ENCODE data around the gene CRYGN.

The CRYGN gene

DNA sequence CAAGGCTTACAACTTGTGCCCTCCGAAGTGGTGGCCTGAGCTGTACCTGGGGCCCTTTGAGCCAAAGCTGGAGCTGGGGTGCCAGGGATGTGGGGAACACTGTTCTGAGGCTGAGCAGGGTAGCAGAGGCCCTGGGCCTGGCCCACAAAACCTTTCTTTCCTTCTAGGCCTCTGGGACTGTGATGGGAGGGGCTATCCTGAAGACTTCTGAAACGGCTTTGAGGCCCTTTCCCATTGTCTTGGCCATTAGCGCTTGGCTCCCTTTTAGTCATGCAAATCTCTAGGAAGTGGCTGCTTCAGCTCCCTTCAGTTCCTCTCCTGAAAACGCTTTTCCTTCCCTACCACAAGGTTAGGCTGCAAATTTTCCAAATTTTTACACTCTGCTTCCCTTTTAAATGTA lies 16.8 kb upstream of the CRYGN start:
- no peak overlapping the region for H3K9ac ChIP-seq (ENCODE audit: low read length)
- H3K9me3 ChIP-seq (ENCODE audit: control insufficient read depth, low read depth, low read length), result no peaks in the 10 kb centered on the region
- peak overlapping the region; percentile 16 for H3K27ac ChIP-seq (ENCODE audit: low read length)
- peak overlapping the region; percentile 39 for H3K4me3 ChIP-seq (ENCODE audit: low read length)
- H3K27me3 ChIP-seq (ENCODE audit: control insufficient read depth, insufficient read depth, low read length), result no peaks in the 10 kb centered on the region
- H3K36me3 ChIP-seq (ENCODE audit: control insufficient read depth, low read depth, low read length), result no peaks in the 10 kb centered on the region
- H3K4me1 ChIP-seq (ENCODE audit: control insufficient read depth, low read depth, low read length), result peaks cover 48% of the 10 kb centered on the region

DNA sequence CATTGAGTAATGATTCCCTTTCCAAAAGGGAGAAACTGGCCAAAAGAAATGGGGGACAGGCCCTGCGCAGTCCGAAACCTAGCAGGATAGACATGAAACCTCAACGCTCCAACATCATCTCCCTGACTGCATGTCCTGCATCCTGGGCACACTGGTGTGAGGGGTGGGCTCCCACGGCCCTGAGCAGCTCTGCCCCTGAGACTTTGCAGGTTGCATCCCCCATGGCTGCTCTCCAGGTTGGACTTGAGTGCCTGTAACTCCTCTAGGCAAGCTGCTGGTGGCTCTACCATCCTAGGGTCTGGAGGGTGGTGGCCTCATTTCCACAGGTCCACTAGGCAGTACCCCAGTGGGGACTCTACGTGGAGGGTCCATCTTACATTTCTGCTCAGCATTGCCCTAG lies 16.3 kb upstream of the CRYGN start:
- Histone ChIP-seq H3K27me3 (ENCODE audit: control insufficient read depth, insufficient read depth, low read length) (no peaks in the 10 kb centered on the region), H3K4me1 (ENCODE audit: control insufficient read depth, low read depth, low read length) (peaks cover 48% of the 10 kb centered on the region), H3K36me3 (ENCODE audit: control insufficient read depth, low read depth, low read length) (no peaks in the 10 kb centered on the region), H3K9me3 (ENCODE audit: control insufficient read depth, low read depth, low read length) (no peaks in the 10 kb centered on the region), H3K9ac (ENCODE audit: low read length) (no peak overlapping the region), H3K27ac (ENCODE audit: low read length) (no peak overlapping the region), H3K4me3 (ENCODE audit: low read length) (peak overlapping the region; percentile 39)

- H3K27me3 ChIP-seq (ENCODE audit: control insufficient read depth, insufficient read depth, low read length), result no peaks in the 10 kb centered on the region
Measured at GRCh38 chr7:151455690-151456089, 15.7 kb upstream of the CRYGN start.

GRCh38 chr7:151454932-151455530 lies 15.1 kb upstream of the CRYGN start:
- Histone ChIP-seq H3K4me1 (ENCODE audit: control insufficient read depth, low read depth, low read length) (peaks cover 40% of the 10 kb centered on the region), H3K9me3 (ENCODE audit: control insufficient read depth, low read depth, low read length) (no peaks in the 10 kb centered on the region), H3K9ac (ENCODE audit: low read length) (no peak overlapping the region), H3K27ac (ENCODE audit: low read length) (no peak overlapping the region), H3K27me3 (ENCODE audit: control insufficient read depth, insufficient read depth, low read length) (no peaks in the 10 kb centered on the region), H3K36me3 (ENCODE audit: control insufficient read depth, low read depth, low read length) (no peaks in the 10 kb centered on the region), H3K4me3 (ENCODE audit: low read length) (no peak overlapping the region)

More at GRCh38 chr7:151455690-151456089, 15.7 kb upstream of the CRYGN start:
- Histone ChIP-seq H3K9me3 (ENCODE audit: control insufficient read depth, low read depth, low read length) (no peaks in the 10 kb centered on the region), H3K36me3 (ENCODE audit: control insufficient read depth, low read depth, low read length) (no peaks in the 10 kb centered on the region), H3K4me1 (ENCODE audit: control insufficient read depth, low read depth, low read length) (peaks cover 46% of the 10 kb centered on the region), H3K9ac (ENCODE audit: low read length) (no peak overlapping the region), H3K27ac (ENCODE audit: low read length) (no peak overlapping the region), H3K4me3 (ENCODE audit: low read length) (no peak overlapping the region)

GRCh38 chr7:151454305-151454704 lies 14.4 kb upstream of the CRYGN start:
- Histone ChIP-seq H3K27ac (ENCODE audit: low read length) (no peak overlapping the region), H3K9me3 (ENCODE audit: control insufficient read depth, low read depth, low read length) (no peaks in the 10 kb centered on the region), H3K9ac (ENCODE audit: low read length) (no peak overlapping the region), H3K36me3 (ENCODE audit: control insufficient read depth, low read depth, low read length) (no peaks in the 10 kb centered on the region), H3K4me1 (ENCODE audit: control insufficient read depth, low read depth, low read length) (peaks cover 32% of the 10 kb centered on the region), H3K4me3 (ENCODE audit: low read length) (no peak overlapping the region), H3K27me3 (ENCODE audit: control insufficient read depth, insufficient read depth, low read length) (no peaks in the 10 kb centered on the region)

DNA sequence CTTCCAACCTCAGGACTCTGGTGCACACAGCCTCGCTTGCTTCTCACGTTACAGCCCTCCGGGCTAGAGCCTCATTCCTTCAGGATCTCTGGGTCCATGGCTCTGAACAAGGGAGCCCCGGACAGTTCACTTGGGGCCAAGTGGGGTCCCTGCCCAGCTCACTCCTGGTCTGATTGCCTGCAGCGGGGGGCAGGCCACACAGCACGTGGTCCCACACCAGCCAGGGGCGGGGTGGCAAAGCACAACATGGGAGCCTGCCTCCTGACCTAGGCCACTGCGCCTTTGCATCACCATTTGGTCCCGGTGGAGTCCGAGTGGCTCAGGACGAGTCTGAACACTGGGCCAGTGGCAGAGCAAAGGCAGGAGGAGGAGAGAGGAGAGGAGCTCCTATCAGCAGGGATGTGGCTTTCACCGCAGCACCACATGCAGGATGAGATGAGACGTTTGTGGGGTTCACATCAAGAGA lies 13.4 kb upstream of the CRYGN start:
- no peak overlapping the region for H3K4me3 ChIP-seq (ENCODE audit: low read length)
- peaks cover 29% of the 10 kb centered on the region for H3K4me1 ChIP-seq (ENCODE audit: control insufficient read depth, low read depth, low read length)
- H3K9me3 ChIP-seq (ENCODE audit: control insufficient read depth, low read depth, low read length), result no peaks in the 10 kb centered on the region
- no peak overlapping the region for H3K27ac ChIP-seq (ENCODE audit: low read length)
- H3K36me3 ChIP-seq (ENCODE audit: control insufficient read depth, low read depth, low read length), result no peaks in the 10 kb centered on the region
- no peak overlapping the region for H3K9ac ChIP-seq (ENCODE audit: low read length)
- peaks cover 2% of the 10 kb centered on the region for H3K27me3 ChIP-seq (ENCODE audit: control insufficient read depth, insufficient read depth, low read length)

DNA sequence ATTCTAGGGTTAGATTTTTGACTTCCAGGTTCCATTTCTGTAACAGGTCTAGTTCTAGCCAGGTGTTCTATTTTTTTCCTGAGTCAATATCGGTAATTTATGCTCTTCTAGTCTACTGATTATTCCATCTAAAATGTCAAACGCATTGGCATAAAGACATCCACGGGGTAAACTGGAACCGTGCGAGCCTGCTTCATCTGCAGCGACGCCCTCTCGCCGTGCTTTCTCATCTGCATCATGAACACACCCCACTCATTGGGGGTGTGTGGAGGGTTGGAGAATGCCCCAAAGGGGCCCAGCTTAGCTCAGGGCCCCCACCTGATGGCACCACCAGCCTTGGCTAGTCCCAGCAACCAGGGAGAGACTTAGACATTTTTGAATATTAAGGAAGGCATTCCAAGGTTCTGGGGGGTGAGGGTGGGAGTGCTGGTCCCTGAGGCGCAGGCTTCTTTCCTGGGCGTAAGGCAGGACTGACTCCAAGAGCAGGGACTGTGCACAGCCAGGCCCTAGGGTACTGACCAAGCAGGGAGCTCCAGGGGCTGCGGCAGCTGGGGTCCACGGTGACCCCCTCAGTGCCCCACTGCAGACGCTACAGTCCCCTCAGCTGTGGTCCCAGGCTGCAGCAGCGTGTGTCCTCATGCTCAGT lies 12.9 kb upstream of the CRYGN start:
- H3K27ac ChIP-seq (ENCODE audit: low read length), result no peak overlapping the region
- no peaks in the 10 kb centered on the region for H3K36me3 ChIP-seq (ENCODE audit: control insufficient read depth, low read depth, low read length)
- peaks cover 6% of the 10 kb centered on the region for H3K27me3 ChIP-seq (ENCODE audit: control insufficient read depth, insufficient read depth, low read length)
- H3K4me3 ChIP-seq (ENCODE audit: low read length), result no peak overlapping the region
- H3K9ac ChIP-seq (ENCODE audit: low read length), result no peak overlapping the region
- H3K9me3 ChIP-seq (ENCODE audit: control insufficient read depth, low read depth, low read length), result no peaks in the 10 kb centered on the region
- H3K4me1 ChIP-seq (ENCODE audit: control insufficient read depth, low read depth, low read length), result peaks cover 25% of the 10 kb centered on the region

- Histone ChIP-seq H3K27me3 (ENCODE audit: control insufficient read depth, insufficient read depth, low read length) (peaks cover 6% of the 10 kb centered on the region), H3K4me3 (ENCODE audit: low read length) (no peak overlapping the region), H3K9me3 (ENCODE audit: control insufficient read depth, low read depth, low read length) (no peaks in the 10 kb centered on the region), H3K27ac (ENCODE audit: low read length) (no peak overlapping the region), H3K4me1 (ENCODE audit: control insufficient read depth, low read depth, low read length) (peaks cover 17% of the 10 kb centered on the region), H3K36me3 (ENCODE audit: control insufficient read depth, low read depth, low read length) (no peaks in the 10 kb centered on the region), H3K9ac (ENCODE audit: low read length) (no peak overlapping the region)
Measured at GRCh38 chr7:151451626-151452571, 12.0 kb upstream of the CRYGN start.

- Histone ChIP-seq H3K27me3 (ENCODE audit: control insufficient read depth, insufficient read depth, low read length) (peaks cover 6% of the 10 kb centered on the region), H3K4me1 (ENCODE audit: control insufficient read depth, low read depth, low read length) (peaks cover 10% of the 10 kb centered on the region), H3K36me3 (ENCODE audit: control insufficient read depth, low read depth, low read length) (no peaks in the 10 kb centered on the region), H3K27ac (ENCODE audit: low read length) (no peak overlapping the region), H3K9me3 (ENCODE audit: control insufficient read depth, low read depth, low read length) (no peaks in the 10 kb centered on the region), H3K9ac (ENCODE audit: low read length) (no peak overlapping the region), H3K4me3 (ENCODE audit: low read length) (no peak overlapping the region)
Measured at GRCh38 chr7:151451156-151451555, 11.2 kb upstream of the CRYGN start.

DNA sequence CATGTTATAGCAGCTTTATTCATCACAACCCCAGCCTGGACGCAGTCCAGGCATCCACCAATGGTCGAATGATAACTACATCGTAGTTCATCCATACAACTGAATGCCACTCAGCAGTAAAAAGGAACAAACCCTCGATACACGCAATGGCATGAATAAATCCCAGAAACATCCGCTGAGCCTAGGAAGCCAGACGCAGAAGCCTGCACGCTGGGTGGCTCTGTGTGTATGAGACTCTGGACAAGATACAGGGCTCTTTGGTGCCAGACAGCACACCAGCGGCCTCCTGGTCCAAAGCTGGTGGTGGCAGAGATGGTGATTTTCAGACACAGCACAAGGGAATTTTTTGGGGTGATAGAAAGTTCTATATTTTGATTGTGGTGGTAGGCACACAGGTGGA lies 10.0 kb upstream of the CRYGN start:
- Histone ChIP-seq H3K27ac (ENCODE audit: low read length) (no peak overlapping the region), H3K4me3 (ENCODE audit: low read length) (no peak overlapping the region), H3K4me1 (ENCODE audit: control insufficient read depth, low read depth, low read length) (no peaks in the 10 kb centered on the region), H3K9me3 (ENCODE audit: control insufficient read depth, low read depth, low read length) (no peaks in the 10 kb centered on the region), H3K27me3 (ENCODE audit: control insufficient read depth, insufficient read depth, low read length) (peaks cover 6% of the 10 kb centered on the region), H3K36me3 (ENCODE audit: control insufficient read depth, low read depth, low read length) (no peaks in the 10 kb centered on the region), H3K9ac (ENCODE audit: low read length) (no peak overlapping the region)

Data from iPS-18a (cell line).